CD4-positive, CD25-positive, alpha-beta regulatory T cell (primary cell): ENCODE data around the gene CETN2. TPM values are rescaled to one million over a fixed set of nuclear protein-coding genes. Genes with fewer than 3 reads are reported as not detected.

Source experiments
- ATAC-seq, 2 donors: fragments of 150-1000 bp; cut with Tn5 transposase; one replicate each; pipeline ENCODE4 v1.10.0; 2021; ENCODE audit warnings: low read depth in 2 of 2, moderate number of reproducible peaks in 2 of 2, moderate library complexity in 1 of 2
- DNase-seq, 3 donors: peaks; one replicate each; pipeline versions ENCODE4 v3.0.0 to v3.0.0-alpha.2; 2012 to 2022; ENCODE audit warnings: mixed read lengths in 1 of 3
- H3K27ac ChIP-seq: one replicate; pipeline ENCODE4 v1.7.0; 2013; ENCODE audit warnings: mild to moderate bottlenecking, low read length; ENCODE audit not compliant: insufficient read depth, poor library complexity, severe bottlenecking
- H3K27me3 ChIP-seq: one replicate; pipeline ENCODE4 v1.7.0; 2013; ENCODE audit warnings: low read length; ENCODE audit not compliant: control insufficient read depth, insufficient read depth
- H3K36me3 ChIP-seq: one replicate; pipeline ENCODE4 v1.7.0; 2013; ENCODE audit warnings: mild to moderate bottlenecking, low read length, moderate library complexity; ENCODE audit not compliant: control insufficient read depth, insufficient read depth
- H3K4me1 ChIP-seq: 2 replicates; pipeline ENCODE4 v1.7.0; 2013; ENCODE audit warnings: mild to moderate bottlenecking, low read length; ENCODE audit not compliant: insufficient read depth, control insufficient read depth, poor library complexity, severe bottlenecking
- H3K4me3 ChIP-seq: one replicate; pipeline ENCODE4 v1.7.0; 2013; ENCODE audit warnings: low read depth, mild to moderate bottlenecking, low read length, moderate library complexity
- H3K9me3 ChIP-seq, 2 experiments: 1 replicate in 1 of 2; 2 replicates in 1 of 2; pipeline ENCODE4 v1.7.0; 2013; ENCODE audit warnings: low read length in 2 of 2, mild to moderate bottlenecking in 1 of 2, moderate library complexity in 1 of 2; ENCODE audit not compliant: control insufficient read depth in 2 of 2
- H3K27ac Mint-ChIP-seq, 3 donors: one replicate each; pipeline ENCODE4 v1.8.0; 2020 to 2022; ENCODE audit warnings: mild to moderate bottlenecking in 3 of 3, mixed read lengths in 3 of 3, moderate library complexity in 2 of 3
- H3K27me3 Mint-ChIP-seq: one replicate; pipeline ENCODE4 v1.8.0; 2022; ENCODE audit warnings: mild to moderate bottlenecking, mixed read lengths
- H3K36me3 Mint-ChIP-seq: one replicate; pipeline ENCODE4 v1.8.0; 2020; ENCODE audit warnings: mixed read lengths
- H3K4me1 Mint-ChIP-seq, 4 donors: one replicate each; pipeline ENCODE4 v1.8.0; 2020 to 2022; ENCODE audit warnings: mixed read lengths in 4 of 4, mild to moderate bottlenecking in 1 of 4
- H3K4me3 Mint-ChIP-seq, 4 donors: one replicate each; pipeline ENCODE4 v1.8.0; 2020 to 2022; ENCODE audit warnings: mild to moderate bottlenecking in 4 of 4, mixed read lengths in 4 of 4, moderate library complexity in 3 of 4
- H3K9me3 Mint-ChIP-seq, 7 donors: one replicate each; pipeline ENCODE4 v1.8.0; 2020 to 2022; ENCODE audit warnings: mixed read lengths in 7 of 7, mild to moderate bottlenecking in 3 of 7, moderate library complexity in 2 of 7
- polyA plus RNA-seq, 4 donors: library from polyadenylated mRNA; unstranded; fragments of 300-500 nt; fragmentation: Illumina TruSeq; gene quantifications; one replicate each; pipeline ENCODE4 v1.2.3, GENCODE V29; 2021
- total RNA-seq: library from RNA; stranded (reverse); gene quantifications from one replicate; pipeline ENCODE4 v1.2.3, GENCODE V29; 2022

Gene CETN2
- total and polyA plus RNA-seq, 5 donors from 2014 or later, result 6.1 to 22.2 (median 20.2) TPM

- no peak overlapping the region for H3K4me3 ChIP-seq
- Mint-ChIP-seq H3K4me1 (no peaks in the 10 kb centered on the region), H3K27ac (no peak overlapping the region), H3K27me3 (peaks cover 6% of the 10 kb centered on the region), H3K36me3 (no peaks in the 10 kb centered on the region), H3K9me3 (no peaks in the 10 kb centered on the region), H3K4me3 (no peak overlapping the region)
- H3K27me3 ChIP-seq, result no peaks in the 10 kb centered on the region
- H3K9me3 ChIP-seq, result no peaks in the 10 kb centered on the region
- DNase-seq (no peak), ATAC-seq (no peak)
- no peaks in the 10 kb centered on the region for H3K4me1 ChIP-seq
- no peaks in the 10 kb centered on the region for H3K36me3 ChIP-seq
- no peak overlapping the region for H3K27ac ChIP-seq
These were observed 6.9 kb downstream of the CETN2 start for GRCh38 chrX:152823657-152824056.

DNA sequence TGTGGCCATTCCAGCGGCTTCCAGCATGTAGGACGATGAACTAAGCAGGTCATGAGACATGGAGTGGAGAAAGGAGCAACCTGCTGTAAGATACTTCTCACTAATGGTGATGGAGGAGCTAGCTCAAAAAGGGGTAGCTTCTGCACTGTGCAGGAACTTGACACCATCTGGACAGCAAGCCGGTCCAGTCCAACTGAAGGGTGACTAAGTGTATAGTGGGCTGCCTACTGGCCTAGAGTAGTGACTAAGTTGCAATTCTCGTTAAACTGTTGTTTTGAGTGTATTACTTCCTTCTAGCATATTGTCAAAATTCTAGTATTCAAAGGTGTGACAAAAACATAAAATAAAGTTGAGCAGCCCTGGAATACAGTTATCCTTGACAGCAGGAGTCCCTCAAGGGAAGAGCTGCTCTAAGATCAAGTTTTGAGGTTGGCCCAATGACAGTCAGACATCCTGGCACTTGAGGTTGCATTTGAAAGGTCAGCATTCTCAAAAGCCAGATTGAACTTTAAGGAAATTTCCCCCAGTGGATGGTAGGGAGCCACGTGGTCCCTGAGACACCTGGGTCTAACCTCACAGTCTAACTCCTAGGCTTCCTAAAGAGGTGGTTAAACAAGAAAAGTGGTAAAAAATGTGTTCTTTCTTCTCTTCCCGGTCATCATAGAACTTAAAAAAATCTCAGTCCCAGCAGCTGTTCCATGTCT is 8.0 kb downstream of the CETN2 start:
- Mint-ChIP-seq H3K27me3 (peaks cover 6% of the 10 kb centered on the region), H3K36me3 (no peaks in the 10 kb centered on the region), H3K9me3 (peaks cover 0 to 2% (median 0%) of the 10 kb centered on the region in 7 donors), H3K27ac (no peak overlapping the region), H3K4me3 (no peak overlapping the region), H3K4me1 (no peaks in the 10 kb centered on the region)
- Histone ChIP-seq H3K4me1 (no peaks in the 10 kb centered on the region), H3K36me3 (no peaks in the 10 kb centered on the region), H3K4me3 (no peak overlapping the region), H3K27ac (no peak overlapping the region), H3K27me3 (no peaks in the 10 kb centered on the region), H3K9me3 (no peaks in the 10 kb centered on the region)
- no peak for DNase-seq
- ATAC-seq, result no peak

GRCh38 chrX:152821145-152821765 is 9.3 kb downstream of the CETN2 start:
- H3K4me1 Mint-ChIP-seq, result no peaks in the 10 kb centered on the region
- peaks cover 0 to 2% (median 0%) of the 10 kb centered on the region in 7 donors for H3K9me3 Mint-ChIP-seq
- H3K4me3 Mint-ChIP-seq, result no peak overlapping the region
- H3K4me3 ChIP-seq, result no peak overlapping the region
- H3K27me3 ChIP-seq, result no peaks in the 10 kb centered on the region
- peak overlapping the region in 1 of 3 donors; percentile 76 for H3K27ac Mint-ChIP-seq
- DNase-seq, result peak in 1 of 3 donors; percentile 15
- no peaks in the 10 kb centered on the region for H3K4me1 ChIP-seq
- H3K27me3 Mint-ChIP-seq, result peaks cover 6% of the 10 kb centered on the region
- H3K9me3 ChIP-seq, result no peaks in the 10 kb centered on the region
- no peaks in the 10 kb centered on the region for H3K36me3 ChIP-seq
- no peak overlapping the region for H3K27ac ChIP-seq
- no peak for ATAC-seq
- H3K36me3 Mint-ChIP-seq, result no peaks in the 10 kb centered on the region

GRCh38 chrX:152819732-152820131 is 10.8 kb downstream of the CETN2 start:
- H3K4me3 ChIP-seq, result no peak overlapping the region
- peaks cover 6% of the 10 kb centered on the region for H3K27me3 Mint-ChIP-seq
- no peak overlapping the region for H3K4me3 Mint-ChIP-seq
- ATAC-seq (no peak), DNase-seq (no peak)
- no peaks in the 10 kb centered on the region for H3K4me1 ChIP-seq
- no peaks in the 10 kb centered on the region for H3K27me3 ChIP-seq
- peaks cover 0 to 2% (median 0%) of the 10 kb centered on the region in 7 donors for H3K9me3 Mint-ChIP-seq
- H3K36me3 ChIP-seq, result no peaks in the 10 kb centered on the region
- H3K4me1 Mint-ChIP-seq, result no peaks in the 10 kb centered on the region
- H3K9me3 ChIP-seq, result no peaks in the 10 kb centered on the region
- H3K27ac Mint-ChIP-seq, result no peak overlapping the region
- no peaks in the 10 kb centered on the region for H3K36me3 Mint-ChIP-seq
- H3K27ac ChIP-seq, result no peak overlapping the region

- peaks cover 6% of the 10 kb centered on the region for H3K27me3 Mint-ChIP-seq
- Histone ChIP-seq H3K27ac (no peak overlapping the region), H3K4me1 (no peaks in the 10 kb centered on the region), H3K9me3 (no peaks in the 10 kb centered on the region), H3K4me3 (no peak overlapping the region), H3K36me3 (no peaks in the 10 kb centered on the region), H3K27me3 (no peaks in the 10 kb centered on the region)
- ATAC-seq (no peak), DNase-seq (no peak)
- H3K27ac Mint-ChIP-seq, result no peak overlapping the region
- H3K9me3 Mint-ChIP-seq, result peaks cover 0 to 2% (median 0%) of the 10 kb centered on the region in 7 donors
- H3K36me3 Mint-ChIP-seq, result no peaks in the 10 kb centered on the region
- H3K4me3 Mint-ChIP-seq, result no peak overlapping the region
- H3K4me1 Mint-ChIP-seq, result no peaks in the 10 kb centered on the region
These were observed 11.3 kb downstream of the CETN2 start for GRCh38 chrX:152819266-152819665.

GRCh38 chrX:152818356-152818755 is 12.2 kb downstream of the CETN2 start:
- Histone ChIP-seq H3K27me3 (no peaks in the 10 kb centered on the region), H3K27ac (no peak overlapping the region), H3K4me1 (no peaks in the 10 kb centered on the region), H3K4me3 (no peak overlapping the region), H3K36me3 (no peaks in the 10 kb centered on the region), H3K9me3 (no peaks in the 10 kb centered on the region)
- peaks cover 0 to 2% (median 0%) of the 10 kb centered on the region in 7 donors for H3K9me3 Mint-ChIP-seq
- no peak for DNase-seq
- no peaks in the 10 kb centered on the region for H3K36me3 Mint-ChIP-seq
- peaks cover 6% of the 10 kb centered on the region for H3K27me3 Mint-ChIP-seq
- peaks cover 0 to 2% (median 0%) of the 10 kb centered on the region in 4 donors for H3K4me1 Mint-ChIP-seq
- no peak overlapping the region for H3K4me3 Mint-ChIP-seq
- no peak overlapping the region for H3K27ac Mint-ChIP-seq
- ATAC-seq, result no peak

- no peak overlapping the region for H3K4me3 Mint-ChIP-seq
- no peaks in the 10 kb centered on the region for H3K9me3 ChIP-seq
- peaks cover 0 to 2% (median 0%) of the 10 kb centered on the region in 7 donors for H3K9me3 Mint-ChIP-seq
- ATAC-seq, result no peak
- H3K27ac ChIP-seq, result no peak overlapping the region
- peak in 1 of 3 donors; percentile 7 for DNase-seq
- H3K4me1 Mint-ChIP-seq, result peaks cover 0 to 2% (median 0%) of the 10 kb centered on the region in 4 donors
- no peak overlapping the region for H3K4me3 ChIP-seq
- H3K27ac Mint-ChIP-seq, result no peak overlapping the region
- no peaks in the 10 kb centered on the region for H3K27me3 ChIP-seq
- no peaks in the 10 kb centered on the region for H3K36me3 Mint-ChIP-seq
- no peaks in the 10 kb centered on the region for H3K36me3 ChIP-seq
- H3K27me3 Mint-ChIP-seq, result peaks cover 6% of the 10 kb centered on the region
- no peaks in the 10 kb centered on the region for H3K4me1 ChIP-seq
These were observed 13.3 kb downstream of the CETN2 start for GRCh38 chrX:152817078-152817764.
